Stimulated activated CD4-positive, alpha-beta T cell treated with anti-CD3 and anti-CD28 coated beads, Interleukin-15, amount 100 ng/mL, for 48 hours (primary cell): ENCODE results near the gene MLC1.

Experiments
- DNase-seq, 2 donors: peaks; one replicate each; pipeline ENCODE4 v3.0.0-alpha.2; 2020; ENCODE audit warnings: low read depth in 2 of 2

Gene MLC1

DNA sequence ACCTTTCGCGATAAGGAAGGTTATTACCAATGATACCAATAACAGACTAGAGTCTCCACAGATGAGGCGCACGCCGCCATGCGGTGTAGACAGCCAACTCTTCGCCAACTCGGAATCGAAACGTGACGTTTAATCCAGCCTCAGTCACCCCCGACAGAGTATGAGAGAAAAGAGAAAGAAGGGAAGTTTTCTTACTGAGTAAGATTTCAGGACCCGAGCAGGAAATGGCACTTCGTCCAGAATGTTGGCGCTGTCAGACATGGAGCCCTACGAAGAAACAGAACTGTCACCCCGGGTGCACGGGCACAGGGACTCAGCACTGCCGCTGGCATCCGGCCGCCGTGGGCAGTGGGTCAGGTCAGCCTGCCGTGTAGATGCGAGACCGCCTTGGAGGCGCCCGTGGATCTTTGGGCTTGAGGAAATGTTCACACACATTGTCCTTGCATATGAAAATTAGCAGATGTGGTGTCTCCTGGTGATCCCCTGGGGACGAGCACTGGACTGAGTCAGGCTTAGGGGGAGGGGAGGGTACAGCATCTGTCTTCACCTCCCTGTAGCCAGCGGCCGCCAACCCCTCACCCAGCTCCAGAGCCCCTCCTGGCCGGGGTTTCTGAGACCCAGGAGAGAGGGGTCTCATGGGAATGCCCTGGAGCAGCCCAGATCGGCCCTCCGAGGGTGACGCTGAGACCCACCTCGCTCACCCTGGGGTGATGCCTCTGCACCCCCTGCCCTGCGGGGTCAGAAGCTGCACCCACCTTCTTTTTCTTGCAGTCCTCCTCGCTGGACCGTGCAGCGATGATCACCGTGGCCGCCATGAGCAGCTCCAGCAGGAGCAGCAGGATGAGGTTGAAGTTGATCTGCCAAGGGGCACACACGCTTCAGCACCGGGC lies 8.3 kb downstream of the MLC1 start:
- no peak for DNase-seq

DNA sequence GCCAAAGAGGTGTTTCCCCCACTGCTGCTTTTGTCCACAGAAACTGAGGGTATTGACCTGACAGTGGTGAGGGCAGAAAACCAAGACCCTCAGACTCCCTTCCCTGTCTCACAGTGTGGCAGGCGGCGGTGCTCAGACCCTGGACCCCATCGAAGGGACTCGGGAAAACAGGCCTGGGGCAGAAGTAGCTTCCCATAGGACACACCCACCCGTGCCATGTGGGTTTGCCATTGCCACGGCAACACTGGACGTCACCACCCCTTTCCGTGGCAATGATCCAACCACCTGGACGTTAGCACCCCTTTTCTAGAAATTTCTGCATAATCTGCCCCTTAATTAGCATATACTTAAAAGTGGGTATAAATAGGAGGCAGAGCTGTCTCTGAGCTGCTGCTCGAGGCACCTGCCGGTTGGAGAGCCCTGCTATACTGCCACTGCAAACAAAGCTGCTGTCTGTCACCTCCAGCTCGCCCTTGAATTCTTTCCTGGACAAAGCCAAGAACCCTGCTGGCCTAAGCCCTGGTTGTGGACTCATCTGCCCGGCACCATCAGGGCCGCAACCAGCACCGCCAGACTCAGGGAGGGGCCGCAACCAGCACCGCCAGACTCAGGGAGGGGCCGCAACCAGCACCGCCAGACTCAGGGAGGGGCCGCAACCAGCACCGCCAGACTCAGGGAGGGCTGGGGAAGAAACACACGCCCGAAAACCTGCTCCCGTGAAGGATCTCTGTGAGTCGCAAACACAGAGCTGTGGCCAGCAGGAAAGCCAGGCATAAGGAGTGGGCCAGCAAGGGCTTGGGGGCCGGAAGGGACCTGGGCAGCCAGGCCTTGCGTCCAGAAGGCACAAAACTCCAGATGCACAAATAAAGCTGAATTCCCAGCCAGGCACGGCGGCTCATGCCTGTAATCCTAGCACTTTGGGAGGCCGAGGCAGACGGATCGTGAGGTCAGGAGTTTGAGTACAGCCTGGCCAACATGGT lies 10.4 kb downstream of the MLC1 start:
- no peak for DNase-seq

- no peak for DNase-seq
Observed at GRCh38 chr22:50074056-50074455, 11.2 kb downstream of the MLC1 start.

- DNase-seq, result no peak
Observed at GRCh38 chr22:50072714-50073538, 12.3 kb downstream of the MLC1 start.

- no peak for DNase-seq
Observed at GRCh38 chr22:50072167-50072555, 13.1 kb downstream of the MLC1 start.

GRCh38 chr22:50071432-50072166 lies 13.6 kb downstream of the MLC1 start:
- no peak for DNase-seq

- no peak for DNase-seq
Observed at GRCh38 chr22:50070366-50070765, 14.9 kb downstream of the MLC1 start.

GRCh38 chr22:50068096-50068495 lies 17.1 kb downstream of the MLC1 start:
- DNase-seq, result no peak

GRCh38 chr22:50067244-50067643 lies 18.0 kb downstream of the MLC1 start:
- DNase-seq, result no peak

DNA sequence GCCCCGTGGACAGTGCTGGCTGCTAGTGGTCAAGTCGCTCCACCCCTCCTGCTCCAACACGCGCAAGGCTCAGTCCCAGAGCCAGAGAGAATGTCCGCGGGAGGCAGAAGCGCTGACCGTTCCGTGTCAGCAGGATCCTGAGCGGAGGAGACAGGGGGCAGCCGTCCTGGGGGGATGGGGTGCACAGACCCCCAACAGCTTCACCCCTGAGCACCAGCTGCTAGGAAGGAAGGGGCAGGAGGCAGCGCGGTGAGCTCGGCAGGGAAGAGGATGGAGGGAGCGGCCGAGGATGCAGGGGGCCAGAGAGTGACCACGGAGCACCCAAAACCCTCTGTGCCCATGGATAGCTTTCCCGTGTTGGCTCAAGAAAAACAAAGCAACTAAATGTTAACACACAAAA lies 20.8 kb downstream of the MLC1 start:
- DNase-seq, result no peak

GRCh38 chr22:50063589-50064393 lies 21.4 kb downstream of the MLC1 start:
- no peak for DNase-seq

GRCh38 chr22:50062509-50063135 lies 22.6 kb downstream of the MLC1 start:
- no peak for DNase-seq

GRCh38 chr22:50061824-50062355 lies 23.3 kb downstream of the MLC1 start:
- DNase-seq, result no peak

DNA sequence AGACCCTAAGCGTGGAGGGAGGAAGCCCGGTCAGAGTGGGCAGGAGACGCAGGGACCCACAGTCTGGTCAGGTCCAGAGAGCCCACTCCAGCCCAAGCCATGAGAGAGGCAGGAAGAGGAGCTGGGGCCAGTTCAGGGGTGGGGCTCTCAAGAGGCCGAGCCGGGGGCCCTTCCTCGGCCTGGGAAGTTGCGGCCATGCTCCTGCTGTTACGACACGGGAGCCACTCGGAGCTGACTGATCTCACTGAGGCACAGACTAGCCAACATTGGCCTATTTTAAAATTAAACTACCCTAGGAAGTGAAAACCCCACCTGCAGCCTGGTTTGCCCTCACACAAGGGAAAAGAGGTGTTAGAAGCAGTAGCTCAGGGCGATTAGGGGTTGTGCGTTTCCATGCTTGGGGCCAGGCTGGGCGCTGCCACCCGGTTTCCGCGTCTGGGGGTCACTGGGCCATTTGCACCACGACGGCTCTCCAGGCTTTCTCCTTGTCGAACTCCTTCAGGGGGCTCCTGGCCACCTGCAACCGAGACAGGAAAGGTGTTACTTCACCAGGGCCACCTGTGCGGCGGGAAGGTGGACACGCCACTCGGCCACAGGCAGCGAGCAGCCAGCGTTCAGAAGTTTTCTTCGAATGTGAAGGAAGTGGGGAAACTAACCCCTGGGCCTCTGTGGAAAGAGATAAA lies 23.9 kb downstream of the MLC1 start:
- no peak for DNase-seq

GRCh38 chr22:50060441-50061140 lies 24.6 kb downstream of the MLC1 start:
- DNase-seq, result no peak

GRCh38 chr22:50059881-50060262 lies 25.4 kb downstream of the MLC1 start:
- no peak for DNase-seq

DNA sequence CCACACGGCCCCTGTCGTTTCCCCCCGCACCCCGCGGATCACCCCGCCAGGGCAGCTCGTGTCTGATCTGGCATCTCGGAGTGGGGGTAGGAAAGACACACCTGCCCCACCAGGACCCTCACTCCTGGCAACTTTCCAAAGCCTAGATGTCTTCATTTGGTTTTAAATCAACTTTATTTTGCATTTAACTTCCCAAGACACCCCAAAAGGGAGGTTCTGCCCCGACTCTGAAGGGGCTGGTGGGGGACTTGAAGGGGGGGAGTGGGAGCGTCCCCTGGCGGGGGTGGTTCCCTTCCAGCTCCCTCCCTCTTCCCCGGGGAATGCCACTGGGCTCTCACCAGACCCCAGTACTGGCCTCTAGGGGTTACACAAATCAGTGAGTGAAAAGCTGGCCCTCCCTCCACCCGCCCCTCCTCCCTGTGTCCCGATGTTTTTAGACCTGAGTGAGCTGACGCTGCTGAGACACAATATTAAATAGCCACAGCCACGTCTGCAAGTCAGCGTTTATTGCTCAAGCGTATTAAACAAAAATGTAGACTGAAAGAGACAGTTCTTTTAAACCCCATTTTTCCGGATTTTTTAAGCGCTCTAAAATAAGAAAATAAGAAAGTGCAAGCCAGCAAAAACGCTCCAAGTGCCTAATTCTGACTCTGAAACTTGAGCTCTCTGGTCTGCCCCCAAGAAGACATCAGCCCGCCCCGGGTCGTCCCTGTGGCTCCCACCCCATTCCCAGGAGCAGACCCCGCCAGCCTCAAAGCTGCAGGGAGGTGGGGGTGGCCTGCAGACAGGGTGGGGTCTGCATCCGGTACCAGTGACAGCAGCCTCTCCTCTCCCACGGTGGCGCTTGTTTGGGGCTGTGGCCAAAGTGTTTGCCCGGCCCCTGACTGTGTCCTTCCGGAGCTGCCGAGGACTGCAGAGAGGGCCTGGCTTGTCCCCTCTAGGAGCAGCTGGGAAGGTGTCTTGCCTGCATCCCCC lies 26.0 kb downstream of the MLC1 start:
- DNase-seq, result no peak
